SJSA1 (cell line): Measurements from ENCODE around the gene CETN1. TPM values are rescaled to one million over a fixed set of nuclear protein-coding genes. Genes with fewer than 3 reads are reported as not detected.

Source experiments
- DNase-seq, 2 experiments: peaks; one replicate each; pipeline ENCODE4 v3.0.0-alpha.2; 2015 to 2020; ENCODE audit warnings: low spot score in 2 of 2, low read depth in 1 of 2
- H3K27ac ChIP-seq: fragments of 250-450 bp; sonication (Bioruptor Pico); 2 replicates; pipeline ENCODE4 v1.5.1; 2020; ENCODE audit warnings: mild to moderate bottlenecking, moderate library complexity
- H3K27me3 ChIP-seq: fragments of 250-450 bp; sonication (Bioruptor Pico); replicated peaks from 2 replicates; pipeline ENCODE4 v1.5.1; 2020; ENCODE audit warnings: mild to moderate bottlenecking, moderate library complexity
- H3K36me3 ChIP-seq: fragments of 250-450 bp; sonication (Bioruptor Pico); 2 replicates; pipeline ENCODE4 v1.5.1; 2020; ENCODE audit warnings: mild to moderate bottlenecking
- H3K4me1 ChIP-seq: fragments of 250-450 bp; sonication (Bioruptor Pico); replicated peaks from 2 replicates; pipeline ENCODE4 v1.6.1; 2021; ENCODE audit warnings: mild to moderate bottlenecking
- H3K4me3 ChIP-seq: fragments of 250-450 bp; sonication (Bioruptor Pico); 2 replicates; pipeline ENCODE4 v1.5.1; 2020; ENCODE audit warnings: mild to moderate bottlenecking
- H3K9me3 ChIP-seq: fragments of 250-450 bp; sonication (Bioruptor Pico); replicated peaks from 2 replicates; pipeline ENCODE4 v1.5.1; 2020; ENCODE audit warnings: mild to moderate bottlenecking
- total RNA-seq: library from RNA; depleted of rRNA; stranded (reverse); fragments of >200 nt; shearing (Covaris generic); gene quantifications from 2 replicates; pipeline ENCODE4 v1.2.3, GENCODE V29; 2014

CETN1 gene
- total RNA-seq, 1 experiment from 2014 or later = not detected

GRCh38 chr18:596288-596881 is 16.2 kb downstream of the CETN1 start:
- no peaks in the 10 kb centered on the region for H3K36me3 ChIP-seq
- DNase-seq = no peak

GRCh38 chr18:598124-598589 is 18.0 kb downstream of the CETN1 start:
- Histone ChIP-seq H3K4me1 (peaks cover 22% of the 10 kb centered on the region), H3K9me3 (no peaks in the 10 kb centered on the region), H3K36me3 (no peaks in the 10 kb centered on the region), H3K27me3 (no peaks in the 10 kb centered on the region), H3K27ac (peak overlapping the region; percentile 53), H3K4me3 (no peak overlapping the region)
- peak in 1 of 2 experiments; percentile 46 for DNase-seq

More at GRCh38 chr18:596288-596881, 16.2 kb downstream of the CETN1 start:
- Histone ChIP-seq H3K27me3 (no peaks in the 10 kb centered on the region), H3K4me3 (no peak overlapping the region), H3K4me1 (peaks cover 25% of the 10 kb centered on the region), H3K9me3 (no peaks in the 10 kb centered on the region), H3K27ac (no peak overlapping the region)

- H3K36me3 ChIP-seq = no peaks in the 10 kb centered on the region
- H3K27me3 ChIP-seq = no peaks in the 10 kb centered on the region
- no peak overlapping the region for H3K4me3 ChIP-seq
- H3K9me3 ChIP-seq = no peaks in the 10 kb centered on the region
- H3K27ac ChIP-seq = no peak overlapping the region
- peaks cover 35% of the 10 kb centered on the region for H3K4me1 ChIP-seq
- no peak for DNase-seq
Observed at GRCh38 chr18:600107-600506, 19.9 kb downstream of the CETN1 start.

- Histone ChIP-seq H3K4me1 (peaks cover 26% of the 10 kb centered on the region), H3K27ac (peak overlapping the region; percentile 19; the same call in 1 of the 2 replicates), H3K9me3 (no peaks in the 10 kb centered on the region), H3K36me3 (no peaks in the 10 kb centered on the region), H3K4me3 (no peak overlapping the region), H3K27me3 (no peaks in the 10 kb centered on the region)
- DNase-seq = no peak
Observed at GRCh38 chr18:604771-605170, 24.6 kb downstream of the CETN1 start.

GRCh38 chr18:607930-608329 is 27.8 kb downstream of the CETN1 start:
- peaks cover 22% of the 10 kb centered on the region for H3K4me1 ChIP-seq
- no peak for DNase-seq
- no peaks in the 10 kb centered on the region for H3K9me3 ChIP-seq
- no peak overlapping the region for H3K27ac ChIP-seq
- no peaks in the 10 kb centered on the region for H3K36me3 ChIP-seq
- no peaks in the 10 kb centered on the region for H3K27me3 ChIP-seq
- H3K4me3 ChIP-seq = no peak overlapping the region

GRCh38 chr18:610214-610928 is 30.2 kb downstream of the CETN1 start:
- Histone ChIP-seq H3K9me3 (no peaks in the 10 kb centered on the region), H3K27me3 (no peaks in the 10 kb centered on the region), H3K36me3 (no peaks in the 10 kb centered on the region), H3K4me3 (no peak overlapping the region), H3K27ac (no peak overlapping the region), H3K4me1 (peaks cover 7% of the 10 kb centered on the region)
- DNase-seq = no peak

GRCh38 chr18:612156-612555 is 32.0 kb downstream of the CETN1 start:
- Histone ChIP-seq H3K36me3 (no peaks in the 10 kb centered on the region), H3K4me1 (peaks cover 11% of the 10 kb centered on the region), H3K9me3 (no peaks in the 10 kb centered on the region), H3K27me3 (no peaks in the 10 kb centered on the region), H3K27ac (no peak overlapping the region), H3K4me3 (no peak overlapping the region)
- DNase-seq = no peak

GRCh38 chr18:614193-614592 is 34.0 kb downstream of the CETN1 start:
- Histone ChIP-seq H3K27ac (no peak overlapping the region), H3K4me1 (peaks cover 11% of the 10 kb centered on the region), H3K4me3 (no peak overlapping the region), H3K27me3 (no peaks in the 10 kb centered on the region), H3K36me3 (no peaks in the 10 kb centered on the region), H3K9me3 (no peaks in the 10 kb centered on the region)
- no peak for DNase-seq

GRCh38 chr18:615092-615521 is 34.9 kb downstream of the CETN1 start:
- H3K4me3 ChIP-seq = no peak overlapping the region
- no peaks in the 10 kb centered on the region for H3K9me3 ChIP-seq
- H3K27ac ChIP-seq = no peak overlapping the region
- DNase-seq = no peak
- H3K27me3 ChIP-seq = no peaks in the 10 kb centered on the region
- H3K36me3 ChIP-seq = no peaks in the 10 kb centered on the region
- H3K4me1 ChIP-seq = peaks cover 11% of the 10 kb centered on the region

- Histone ChIP-seq H3K4me1 (peaks cover 11% of the 10 kb centered on the region), H3K4me3 (no peak overlapping the region), H3K36me3 (no peaks in the 10 kb centered on the region), H3K9me3 (no peaks in the 10 kb centered on the region), H3K27ac (no peak overlapping the region), H3K27me3 (no peaks in the 10 kb centered on the region)
- DNase-seq = no peak
Observed at GRCh38 chr18:615773-616172, 35.6 kb downstream of the CETN1 start.

- no peak overlapping the region for H3K27ac ChIP-seq
- H3K36me3 ChIP-seq = no peaks in the 10 kb centered on the region
- no peaks in the 10 kb centered on the region for H3K9me3 ChIP-seq
- H3K27me3 ChIP-seq = no peaks in the 10 kb centered on the region
- peaks cover 11% of the 10 kb centered on the region for H3K4me1 ChIP-seq
- DNase-seq = no peak
- H3K4me3 ChIP-seq = no peak overlapping the region
Observed at GRCh38 chr18:616380-616995, 36.3 kb downstream of the CETN1 start.

- peaks cover 11% of the 10 kb centered on the region for H3K4me1 ChIP-seq
- H3K27ac ChIP-seq = no peak overlapping the region
- no peak for DNase-seq
- no peaks in the 10 kb centered on the region for H3K36me3 ChIP-seq
- no peak overlapping the region for H3K4me3 ChIP-seq
- H3K9me3 ChIP-seq = no peaks in the 10 kb centered on the region
- no peaks in the 10 kb centered on the region for H3K27me3 ChIP-seq
Observed at GRCh38 chr18:617970-618504, 37.9 kb downstream of the CETN1 start.

- H3K4me1 ChIP-seq = peaks cover 11% of the 10 kb centered on the region
- no peaks in the 10 kb centered on the region for H3K27me3 ChIP-seq
- no peak overlapping the region for H3K27ac ChIP-seq
- no peak for DNase-seq
- H3K9me3 ChIP-seq = no peaks in the 10 kb centered on the region
- H3K4me3 ChIP-seq = no peak overlapping the region
- H3K36me3 ChIP-seq = no peaks in the 10 kb centered on the region
Observed at GRCh38 chr18:618618-619017, 38.4 kb downstream of the CETN1 start.
